SK-N-SH treated with all-trans-retinoic acid at 6 μM for 48 hours (cell line): ENCODE data around the gene DLG5.

ENCODE experiments used
- ESRRG ChIP-seq: fragments of 250-450 bp; sonication (Bioruptor Pico); IDR thresholded peaks from 2 replicates; pipeline ENCODE4 v1.6.1; 2021; ENCODE audit warnings: mild to moderate bottlenecking
- ISL1 ChIP-seq: fragments of 250-450 bp; sonication (Bioruptor Pico); IDR thresholded peaks from 2 replicates; pipeline ENCODE4 v2.1.2; 2022; ENCODE audit warnings: mild to moderate bottlenecking, moderate library complexity
- SNAI2 ChIP-seq: fragments of 250-450 bp; sonication (Bioruptor Pico); IDR thresholded peaks from 2 replicates; pipeline ENCODE4 v1.5.0; 2020; ENCODE audit warnings: mild to moderate bottlenecking, moderate library complexity
- TCF4 ChIP-seq: fragments of 250-450 bp; sonication (Bioruptor Pico); IDR thresholded peaks from 2 replicates; pipeline ENCODE4 v1.8.0; 2021; ENCODE audit warnings: mild to moderate bottlenecking, moderate library complexity, borderline replicate concordance
- TOX ChIP-seq: fragments of 250-450 bp; sonication (Bioruptor Pico); IDR thresholded peaks from 2 replicates; pipeline ENCODE4 v1.8.0; 2021; ENCODE audit warnings: mild to moderate bottlenecking, moderate library complexity, borderline replicate concordance
- ZFP3 ChIP-seq: fragments of 250-450 bp; sonication (Bioruptor Pico); IDR thresholded peaks from 2 replicates; pipeline ENCODE4 v1.5.0; 2020; ENCODE audit warnings: mild to moderate bottlenecking, moderate library complexity
- ZFP30 ChIP-seq: fragments of 450-650 bp; formaldehyde crosslinking; IDR thresholded peaks from 2 replicates; pipeline ENCODE4 v1.5.0; 2022; ENCODE audit warnings: mild to moderate bottlenecking, moderate library complexity
- ZNF565 ChIP-seq: fragments of 450-650 bp; formaldehyde crosslinking; conservative IDR thresholded peaks from 2 replicates; pipeline ENCODE4 v1.5.0; 2020; ENCODE audit warnings: low read depth, mild to moderate bottlenecking, moderate library complexity
- ZNF8 ChIP-seq: fragments of 450-650 bp; formaldehyde crosslinking; IDR thresholded peaks from 2 replicates; pipeline ENCODE4 v1.5.0; 2020; ENCODE audit warnings: mild to moderate bottlenecking, moderate library complexity
- TF ChIP-seq, protein P1 (sequence below): fragments of 250-450 bp; sonication (Bioruptor Pico); IDR thresholded peaks from 2 replicates; pipeline ENCODE4 v1.5.1; 2021; ENCODE audit warnings: mild to moderate bottlenecking, moderate library complexity
- TF ChIP-seq, protein P2 (sequence below): fragments of 250-450 bp; sonication (Bioruptor Pico); IDR thresholded peaks from 2 replicates; pipeline ENCODE4 v1.8.0; 2020; ENCODE audit warnings: mild to moderate bottlenecking, moderate library complexity, borderline replicate concordance
- TF ChIP-seq, protein P3 (sequence below): fragments of 250-450 bp; sonication (Bioruptor Pico); IDR thresholded peaks from 2 replicates; pipeline ENCODE4 v1.5.1; 2020; ENCODE audit warnings: low read depth, mild to moderate bottlenecking, moderate library complexity
- TF ChIP-seq, protein P4 (sequence below): fragments of 250-450 bp; sonication (Bioruptor Pico); IDR thresholded peaks from 2 replicates; pipeline ENCODE4 v1.8.0; 2021; ENCODE audit warnings: low read depth, mild to moderate bottlenecking, moderate library complexity, borderline replicate concordance

DNA sequence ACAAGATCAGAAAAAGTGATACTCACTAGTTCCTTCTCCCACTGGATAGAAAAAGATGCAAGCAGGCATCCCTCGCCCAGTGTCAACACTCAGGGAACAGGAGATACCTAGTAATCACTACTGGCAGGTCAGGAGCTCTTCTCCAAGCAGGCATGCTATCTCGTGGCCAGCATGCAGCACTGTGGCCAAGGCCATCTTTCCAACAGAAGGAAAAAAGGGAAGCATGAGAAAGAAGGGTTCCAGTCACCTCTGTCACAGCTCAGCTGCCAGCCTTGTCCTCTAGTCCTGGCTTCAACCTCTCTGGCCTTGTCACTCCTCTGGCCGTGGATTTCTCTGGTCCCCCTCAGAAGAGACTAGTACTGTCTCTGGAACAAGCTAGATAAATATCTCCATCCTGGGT is 45.3 kb downstream of the DLG5 start:
- TF ChIP-seq, protein P1, sequence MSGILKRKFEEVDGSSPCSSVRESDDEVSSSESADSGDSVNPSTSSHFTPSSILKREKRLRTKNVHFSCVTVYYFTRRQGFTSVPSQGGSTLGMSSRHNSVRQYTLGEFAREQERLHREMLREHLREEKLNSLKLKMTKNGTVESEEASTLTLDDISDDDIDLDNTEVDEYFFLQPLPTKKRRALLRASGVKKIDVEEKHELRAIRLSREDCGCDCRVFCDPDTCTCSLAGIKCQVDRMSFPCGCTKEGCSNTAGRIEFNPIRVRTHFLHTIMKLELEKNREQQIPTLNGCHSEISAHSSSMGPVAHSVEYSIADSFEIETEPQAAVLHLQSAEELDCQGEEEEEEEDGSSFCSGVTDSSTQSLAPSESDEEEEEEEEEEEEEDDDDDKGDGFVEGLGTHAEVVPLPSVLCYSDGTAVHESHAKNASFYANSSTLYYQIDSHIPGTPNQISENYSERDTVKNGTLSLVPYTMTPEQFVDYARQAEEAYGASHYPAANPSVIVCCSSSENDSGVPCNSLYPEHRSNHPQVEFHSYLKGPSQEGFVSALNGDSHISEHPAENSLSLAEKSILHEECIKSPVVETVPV = no peak
- TF ChIP-seq TOX (no peak), ZNF565 (CRISPR knock-in tag) (no peak), TCF4 (no peak), ZFP3 (CRISPR knock-in tag) (no peak), SNAI2 (CRISPR knock-in tag) (no peak), ZNF8 (CRISPR knock-in tag) (no peak), ISL1 (CRISPR knock-in tag) (no peak), ZFP30 (no peak), ESRRG (no peak)
- TF ChIP-seq, protein P2, sequence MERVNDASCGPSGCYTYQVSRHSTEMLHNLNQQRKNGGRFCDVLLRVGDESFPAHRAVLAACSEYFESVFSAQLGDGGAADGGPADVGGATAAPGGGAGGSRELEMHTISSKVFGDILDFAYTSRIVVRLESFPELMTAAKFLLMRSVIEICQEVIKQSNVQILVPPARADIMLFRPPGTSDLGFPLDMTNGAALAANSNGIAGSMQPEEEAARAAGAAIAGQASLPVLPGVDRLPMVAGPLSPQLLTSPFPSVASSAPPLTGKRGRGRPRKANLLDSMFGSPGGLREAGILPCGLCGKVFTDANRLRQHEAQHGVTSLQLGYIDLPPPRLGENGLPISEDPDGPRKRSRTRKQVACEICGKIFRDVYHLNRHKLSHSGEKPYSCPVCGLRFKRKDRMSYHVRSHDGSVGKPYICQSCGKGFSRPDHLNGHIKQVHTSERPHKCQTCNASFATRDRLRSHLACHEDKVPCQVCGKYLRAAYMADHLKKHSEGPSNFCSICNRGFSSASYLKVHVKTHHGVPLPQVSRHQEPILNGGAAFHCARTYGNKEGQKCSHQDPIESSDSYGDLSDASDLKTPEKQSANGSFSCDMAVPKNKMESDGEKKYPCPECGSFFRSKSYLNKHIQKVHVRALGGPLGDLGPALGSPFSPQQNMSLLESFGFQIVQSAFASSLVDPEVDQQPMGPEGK = no peak
- TF ChIP-seq, protein P3, sequence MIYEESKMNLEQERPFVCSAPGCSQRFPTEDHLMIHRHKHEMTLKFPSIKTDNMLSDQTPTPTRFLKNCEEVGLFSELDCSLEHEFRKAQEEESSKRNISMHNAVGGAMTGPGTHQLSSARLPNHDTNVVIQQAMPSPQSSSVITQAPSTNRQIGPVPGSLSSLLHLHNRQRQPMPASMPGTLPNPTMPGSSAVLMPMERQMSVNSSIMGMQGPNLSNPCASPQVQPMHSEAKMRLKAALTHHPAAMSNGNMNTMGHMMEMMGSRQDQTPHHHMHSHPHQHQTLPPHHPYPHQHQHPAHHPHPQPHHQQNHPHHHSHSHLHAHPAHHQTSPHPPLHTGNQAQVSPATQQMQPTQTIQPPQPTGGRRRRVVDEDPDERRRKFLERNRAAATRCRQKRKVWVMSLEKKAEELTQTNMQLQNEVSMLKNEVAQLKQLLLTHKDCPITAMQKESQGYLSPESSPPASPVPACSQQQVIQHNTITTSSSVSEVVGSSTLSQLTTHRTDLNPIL (CRISPR knock-in tag) = no peak
- TF ChIP-seq, protein P4, sequence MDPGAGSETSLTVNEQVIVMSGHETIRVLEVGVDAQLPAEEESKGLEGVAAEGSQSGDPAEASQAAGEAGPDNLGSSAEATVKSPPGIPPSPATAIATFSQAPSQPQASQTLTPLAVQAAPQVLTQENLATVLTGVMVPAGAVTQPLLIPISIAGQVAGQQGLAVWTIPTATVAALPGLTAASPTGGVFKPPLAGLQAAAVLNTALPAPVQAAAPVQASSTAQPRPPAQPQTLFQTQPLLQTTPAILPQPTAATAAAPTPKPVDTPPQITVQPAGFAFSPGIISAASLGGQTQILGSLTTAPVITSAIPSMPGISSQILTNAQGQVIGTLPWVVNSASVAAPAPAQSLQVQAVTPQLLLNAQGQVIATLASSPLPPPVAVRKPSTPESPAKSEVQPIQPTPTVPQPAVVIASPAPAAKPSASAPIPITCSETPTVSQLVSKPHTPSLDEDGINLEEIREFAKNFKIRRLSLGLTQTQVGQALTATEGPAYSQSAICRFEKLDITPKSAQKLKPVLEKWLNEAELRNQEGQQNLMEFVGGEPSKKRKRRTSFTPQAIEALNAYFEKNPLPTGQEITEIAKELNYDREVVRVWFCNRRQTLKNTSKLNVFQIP (CRISPR knock-in tag) = no peak
